Endothelial cell of umbilical vein (primary cell): ENCODE data around the gene CDK4. TPM values are rescaled to one million over a fixed set of nuclear protein-coding genes. Genes with fewer than 3 reads are reported as not detected.

Experiments used
- BruUV-seq: library from RNA; stranded (reverse); fragments of 400-500 nt; replicated peaks from 2 replicates; lab custom pipeline; 2021; lab: Mats Ljungman, UMichigan
- CTCF ChIA-PET: fragments of 300-600, 350-600 bp; sonication (Branson Sonifier 250); formaldehyde crosslinking; loops from one replicate; lab custom pipeline; 2021; ENCODE audit warnings: antibody characterized with exemption, inconsistent platforms; lab: Charles Lee
- POLR2A ChIA-PET: fragments of 300-600, 350-600 bp; sonication (Branson Sonifier 250); formaldehyde crosslinking; loops from one replicate; lab custom pipeline; 2021; ENCODE audit warnings: antibody characterized with exemption, inconsistent platforms; lab: Charles Lee
- DNase-seq: peaks from one replicate; pipeline ENCODE4 v3.0.0-alpha.2; 2011; ENCODE audit warnings: low read depth, low spot score
- FAIRE-seq: peaks from 2 replicates; lab custom pipeline; 2011; peaks lifted over from hg19 to GRCh38; lab: Jason Lieb, UNC
- H2AFZ ChIP-seq: 2 replicates; pipeline ENCODE4 v1.6.0; 2012; ENCODE audit warnings: low read depth, low read length, control low read depth, inconsistent platforms
- H3K27ac ChIP-seq: 2 replicates; pipeline ENCODE4 v1.5.1; 2011; ENCODE audit warnings: low read depth, mild to moderate bottlenecking, control low read depth, low read length, moderate library complexity; ENCODE audit not compliant: insufficient read depth
- H3K27me3 ChIP-seq, 2 experiments: 2 replicates each; pipeline versions ENCODE4 v1.6.0 to v1.6.1; 2011; ENCODE audit warnings: low read length in 2 of 2, mixed read lengths in 1 of 2; ENCODE audit not compliant: control insufficient read depth in 2 of 2, insufficient read depth in 2 of 2
- H3K36me3 ChIP-seq, 2 experiments: 2 replicates in 1 of 2; 3 replicates in 1 of 2; pipeline ENCODE4 v1.5.1; 2011; ENCODE audit warnings: low read length in 2 of 2, mild to moderate bottlenecking in 1 of 2, moderate library complexity in 1 of 2; ENCODE audit not compliant: control insufficient read depth in 2 of 2, insufficient read depth in 2 of 2; ENCODE audit errors: extremely low read depth in 1 of 2
- H3K4me1 ChIP-seq: 3 replicates; pipeline ENCODE4 v1.5.1; 2011; ENCODE audit warnings: mild to moderate bottlenecking, low read length; ENCODE audit not compliant: control insufficient read depth, insufficient read depth; ENCODE audit errors: extremely low read depth
- H3K4me2 ChIP-seq: 2 replicates; pipeline ENCODE4 v1.6.1; 2011; ENCODE audit warnings: low read length, control low read depth, mixed read lengths; ENCODE audit not compliant: insufficient read depth
- H3K4me3 ChIP-seq, 3 experiments: fragments of 200-600 bp in 1 of 3; sonication (generic), shearing (Covaris generic) in 1 of 3; replicated peaks in 1 of 3; 2 replicates each; pipeline ENCODE4 v1.5.1; 2011 to 2016; ENCODE audit warnings: control low read depth in 3 of 3, low read length in 3 of 3, mild to moderate bottlenecking in 2 of 3, inconsistent platforms in 1 of 3, low read depth in 1 of 3, moderate library complexity in 1 of 3; ENCODE audit not compliant: insufficient read depth in 1 of 3
- H3K79me2 ChIP-seq: 2 replicates; pipeline ENCODE4 v1.6.0; 2012; ENCODE audit warnings: low read length, inconsistent platforms; ENCODE audit not compliant: control insufficient read depth, insufficient read depth
- H3K9ac ChIP-seq: replicated peaks from 2 replicates; pipeline ENCODE3; 2011; ENCODE audit warnings: low read length, control low read depth; ENCODE audit not compliant: insufficient read depth; ENCODE audit errors: extremely low read depth
- H3K9me1 ChIP-seq: replicated peaks from 3 replicates; pipeline ENCODE4 v1.6.0; 2011; ENCODE audit warnings: mild to moderate bottlenecking, low read length; ENCODE audit not compliant: control insufficient read depth, insufficient read depth; ENCODE audit errors: extremely low read depth
- H3K9me3 ChIP-seq: replicated peaks from 2 replicates; pipeline ENCODE4 v1.5.1; 2012; ENCODE audit warnings: low read length, inconsistent platforms; ENCODE audit not compliant: control insufficient read depth, insufficient read depth
- H4K20me1 ChIP-seq: replicated peaks from 2 replicates; pipeline ENCODE3; 2011; ENCODE audit warnings: mild to moderate bottlenecking, low read length; ENCODE audit not compliant: control insufficient read depth, insufficient read depth; ENCODE audit errors: extremely low read depth
- EZH2 ChIP-seq: IDR thresholded peaks from 2 replicates; pipeline ENCODE4 v1.6.1; 2012; ENCODE audit warnings: borderline replicate concordance, low read depth, mild to moderate bottlenecking, moderate library complexity, low read length, inconsistent platforms; ENCODE audit not compliant: severe bottlenecking
- FOS ChIP-seq: IDR thresholded peaks from 2 replicates; pipeline ENCODE4 v1.6.1; 2011; ENCODE audit warnings: mild to moderate bottlenecking, low read length, moderate library complexity, borderline replicate concordance; ENCODE audit not compliant: insufficient read depth
- GATA2 ChIP-seq: IDR thresholded peaks from 2 replicates; pipeline ENCODE4 v1.7.0; 2011; ENCODE audit warnings: low read depth, mild to moderate bottlenecking, moderate library complexity, mixed read lengths, low read length; ENCODE audit not compliant: insufficient read length, insufficient read depth
- JUN ChIP-seq: IDR thresholded peaks from 2 replicates; pipeline ENCODE4 v1.6.1; 2011; ENCODE audit warnings: borderline replicate concordance, low read depth; ENCODE audit not compliant: insufficient read length, insufficient read depth
- MAX ChIP-seq: IDR thresholded peaks from 2 replicates; pipeline ENCODE4 v1.6.1; 2011; ENCODE audit not compliant: insufficient read depth, insufficient read length
- MYC ChIP-seq: IDR thresholded peaks from one replicate; pipeline ENCODE4 v1.6.1; 2011; ENCODE audit warnings: mild to moderate bottlenecking, low read depth, low read length
- POLR2A ChIP-seq: IDR thresholded peaks from 2 replicates; pipeline ENCODE4 v1.6.1; 2012; ENCODE audit warnings: low read depth, mild to moderate bottlenecking, control low read depth, low read length
- POLR2AphosphoS5 ChIP-seq: IDR thresholded peaks from 2 replicates; pipeline ENCODE4 v1.6.1; 2012; ENCODE audit warnings: low read depth, mild to moderate bottlenecking, control low read depth, low read length, moderate library complexity; ENCODE audit not compliant: insufficient read depth
- dilution Hi-C: fragments of 300-500 bp; cut with MboI; formaldehyde crosslinking; loops from one replicate; pipeline ENCODE4 v1.15.0; 2019; ENCODE audit warnings: low sequenced_read_pairs; ENCODE audit not compliant: extremely low pct_ligation_motif_present
- intact Hi-C: fragments of 100-400 bp; cut with micrococcal nuclease; formaldehyde crosslinking; loops from one replicate; pipeline ENCODE4 v1.10.0; 2022
- polyA plus RNA-seq, 4 experiments: library from polyadenylated mRNA; depleted of rRNA in 3 of 4; stranded (reverse) in 3 of 4; unstranded in 1 of 4; fragments of >200 nt; gene quantifications; 2 replicates each; pipeline versions ENCODE4 v1.2.1 to v1.2.3, GENCODE V29; 2011 to 2012; ENCODE audit warnings: missing spikeins in 1 of 4
- total RNA-seq: library from RNA; stranded (reverse); gene quantifications from 2 replicates; pipeline ENCODE4 v1.2.3, GENCODE V29; 2021
- TF ChIP-seq, protein P1 (sequence below), 2 donors: IDR thresholded peaks; 1 replicate in 1 of 2; 2 replicates in 1 of 2; pipeline ENCODE4 v1.5.1; 2011; ENCODE audit warnings: low read length in 2 of 2, mild to moderate bottlenecking in 2 of 2, moderate library complexity in 2 of 2, control low read depth in 1 of 2, inconsistent platforms in 1 of 2, low read depth in 1 of 2; ENCODE audit not compliant: insufficient read depth in 1 of 2; ENCODE audit errors: extremely low read depth in 1 of 2

Gene CDK4
- total and polyA plus RNA-seq, 2 donors (not counting 3 experiments of a cell fraction or from before 2014, with no cell fraction given), result 171 to 332 TPM

- POLR2A ChIA-PET, result interaction anchor here (0.5 to 1.2 kb wide), 3 partner anchors 27 to 198 kb away, joined by 3 to 8 read pairs (median 4); partner anchors contain the start of genes EEF1AKMT3 and METTL1
Observed at GRCh38 chr12:57744777-57745484, 7.2 kb downstream of the CDK4 start, which contains the start of gene TSPAN31. Gene TSPAN31 (plus strand): TSS chr12:57745039. CDS start chr12:57745155, 116 bp downstream.

More at GRCh38 chr12:57744777-57745484, 7.2 kb downstream of the CDK4 start, which contains the start of gene TSPAN31:
- TF ChIP-seq EZH2 (no peak), POLR2AphosphoS5 (peak; percentile 67), FOS (no peak), POLR2A (peak; percentile 48), JUN (peak; percentile 70), MYC (no peak), GATA2 (no peak), MAX (no peak)
- TF ChIP-seq, protein P1, sequence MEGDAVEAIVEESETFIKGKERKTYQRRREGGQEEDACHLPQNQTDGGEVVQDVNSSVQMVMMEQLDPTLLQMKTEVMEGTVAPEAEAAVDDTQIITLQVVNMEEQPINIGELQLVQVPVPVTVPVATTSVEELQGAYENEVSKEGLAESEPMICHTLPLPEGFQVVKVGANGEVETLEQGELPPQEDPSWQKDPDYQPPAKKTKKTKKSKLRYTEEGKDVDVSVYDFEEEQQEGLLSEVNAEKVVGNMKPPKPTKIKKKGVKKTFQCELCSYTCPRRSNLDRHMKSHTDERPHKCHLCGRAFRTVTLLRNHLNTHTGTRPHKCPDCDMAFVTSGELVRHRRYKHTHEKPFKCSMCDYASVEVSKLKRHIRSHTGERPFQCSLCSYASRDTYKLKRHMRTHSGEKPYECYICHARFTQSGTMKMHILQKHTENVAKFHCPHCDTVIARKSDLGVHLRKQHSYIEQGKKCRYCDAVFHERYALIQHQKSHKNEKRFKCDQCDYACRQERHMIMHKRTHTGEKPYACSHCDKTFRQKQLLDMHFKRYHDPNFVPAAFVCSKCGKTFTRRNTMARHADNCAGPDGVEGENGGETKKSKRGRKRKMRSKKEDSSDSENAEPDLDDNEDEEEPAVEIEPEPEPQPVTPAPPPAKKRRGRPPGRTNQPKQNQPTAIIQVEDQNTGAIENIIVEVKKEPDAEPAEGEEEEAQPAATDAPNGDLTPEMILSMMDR (IDR thresholded peaks at IDR 0.05; ENCODE audit: extremely low read depth in 1 of 2, insufficient read depth in 1 of 2, low read depth in 1 of 2, low read length in 2 of 2), result no peak
- Histone ChIP-seq H3K4me2 (peak within 1 kb of the TSS; percentile 76), H3K4me3 (peak within 1 kb of the TSS; percentile 44 to 88 (median 75)), H2AFZ (peak within 1 kb of the TSS; percentile 44), H3K79me2 (no peaks in the 10 kb centered on the region), H3K9me3 (no peaks in the 10 kb centered on the region), H3K27me3 (peaks cover 14 to 16% of the 10 kb centered on the region in 2 experiments), H3K36me3 (peaks cover 4 to 14% of the 10 kb centered on the region in 2 experiments), H4K20me1 (no peaks in the 10 kb centered on the region), H3K4me1 (peaks cover 10% of the 10 kb centered on the region), H3K9me1 (no peaks in the 10 kb centered on the region), H3K9ac (peak within 1 kb of the TSS; percentile 88), H3K27ac (peak within 1 kb of the TSS; percentile 68)
- peak; percentile 99 for FAIRE-seq
- dilution Hi-C loops (no loop called here), intact Hi-C loops (no loop called here)
- DNase-seq, result peak; percentile 97
- CTCF ChIA-PET, result interaction anchor here (1.3 to 2.6 kb wide), 5 partner anchors 9 to 19 kb away, joined by 5 to 20 read pairs (median 5); no protein-coding TSS in a partner anchor
- BruUV-seq, result no TSS peak
